Brain microvascular endothelial cell (primary cell): ENCODE results near the gene OMG.
A peak's percentile ranks its signal among the peaks of the same experiment; 100 is the strongest.
"Not testable (repeated sequence)": the region's sequence is repeated elsewhere in the genome, so short reads cannot be mapped to it uniquely, and the experiment has no call there.

Experiments used
- DNase-seq: peaks from one replicate; pipeline ENCODE4 v3.0.0-alpha.2; 2020
- H3K27ac ChIP-seq: fragments of 250-450 bp; sonication (Bioruptor Pico); 2 replicates; pipeline ENCODE4 v1.5.1; 2020; ENCODE audit warnings: mild to moderate bottlenecking, moderate library complexity
- H3K27me3 ChIP-seq: fragments of 250-450 bp; sonication (Bioruptor Pico); replicated peaks from 2 replicates; pipeline ENCODE4 v1.5.1; 2020; ENCODE audit warnings: mild to moderate bottlenecking
- H3K36me3 ChIP-seq: fragments of 250-450 bp; sonication (Bioruptor Pico); replicated peaks from 2 replicates; pipeline ENCODE4 v1.5.1; 2020; ENCODE audit warnings: mild to moderate bottlenecking
- H3K4me3 ChIP-seq: 2 replicates; pipeline ENCODE4 v1.5.1; 2011; ENCODE audit warnings: low read depth, mild to moderate bottlenecking, control low read depth, low read length, moderate library complexity
- CTCF ChIP-seq: IDR thresholded peaks from 2 replicates; pipeline ENCODE4 v1.5.1; 2011; ENCODE audit warnings: low read depth, mild to moderate bottlenecking, moderate library complexity, low read length, control low read depth, inconsistent platforms; ENCODE audit errors: missing control alignments
- in situ Hi-C: cut with HindIII; loops from 2 replicates; pipeline ENCODE4 v1.10.0; 2017; ENCODE audit warnings: low sequenced_read_pairs, low pct_ligation_motif_present

Gene OMG, protein sequence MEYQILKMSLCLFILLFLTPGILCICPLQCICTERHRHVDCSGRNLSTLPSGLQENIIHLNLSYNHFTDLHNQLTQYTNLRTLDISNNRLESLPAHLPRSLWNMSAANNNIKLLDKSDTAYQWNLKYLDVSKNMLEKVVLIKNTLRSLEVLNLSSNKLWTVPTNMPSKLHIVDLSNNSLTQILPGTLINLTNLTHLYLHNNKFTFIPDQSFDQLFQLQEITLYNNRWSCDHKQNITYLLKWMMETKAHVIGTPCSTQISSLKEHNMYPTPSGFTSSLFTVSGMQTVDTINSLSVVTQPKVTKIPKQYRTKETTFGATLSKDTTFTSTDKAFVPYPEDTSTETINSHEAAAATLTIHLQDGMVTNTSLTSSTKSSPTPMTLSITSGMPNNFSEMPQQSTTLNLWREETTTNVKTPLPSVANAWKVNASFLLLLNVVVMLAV

DNA sequence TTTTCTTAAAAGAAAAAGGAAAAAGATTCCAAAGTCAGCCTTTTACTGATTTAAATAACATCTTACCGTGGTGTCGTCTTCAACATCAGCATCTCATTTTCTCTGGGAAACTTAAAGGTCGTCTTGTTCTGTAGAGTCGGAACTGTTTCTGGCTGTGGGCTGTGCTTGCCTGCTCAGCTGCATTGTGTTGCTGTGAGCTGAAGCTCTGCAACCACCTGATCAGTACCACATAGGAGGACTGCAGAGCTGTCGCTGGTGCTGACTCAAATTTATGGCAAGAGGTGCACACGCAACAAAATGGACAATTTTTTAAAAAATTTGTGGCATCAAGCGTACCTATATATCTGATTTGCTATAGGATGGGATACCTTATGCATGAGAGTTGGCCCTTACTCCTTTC, at the start of gene OMG:
TSS of gene OMG (minus strand) at position 150 of the 400 bp plus-strand sequence. CDS start 908 bp downstream, outside the sequence.
- Histone ChIP-seq H3K4me3 (no peak within 1 kb of the TSS), H3K27me3 (no peaks in the 10 kb centered on the region), H3K27ac (no peak within 1 kb of the TSS), H3K36me3 (no peaks in the 10 kb centered on the region)
- no peak for DNase-seq
- in situ Hi-C loops = no loop called here
- TF ChIP-seq CTCF = no peak

- DNase-seq, H3K27me3 ChIP-seq, in situ Hi-C loops, H3K27ac ChIP-seq, H3K4me3 ChIP-seq: not testable (repeated sequence)
- H3K36me3 ChIP-seq = peaks cover 22% of the 10 kb centered on the region
Measured at GRCh38 chr17:31345191-31345747, 48.2 kb upstream of the OMG start.

- no peaks in the 10 kb centered on the region for H3K27me3 ChIP-seq
- TF ChIP-seq CTCF = peak; percentile 16
- in situ Hi-C loops = no loop called here
- H3K27ac ChIP-seq = peak overlapping the region; percentile 24
- peak; percentile 64 for DNase-seq
- peaks cover 17% of the 10 kb centered on the region for H3K36me3 ChIP-seq
- H3K4me3 ChIP-seq = no peak overlapping the region
Measured at GRCh38 chr17:31339906-31340661, 43.0 kb upstream of the OMG start.

- DNase-seq = no peak
- Histone ChIP-seq H3K36me3 (peaks cover 8% of the 10 kb centered on the region), H3K27me3 (no peaks in the 10 kb centered on the region), H3K27ac (no peak overlapping the region), H3K4me3 (no peak overlapping the region)
- TF ChIP-seq CTCF = no peak
- in situ Hi-C loops = no loop called here
Measured at GRCh38 chr17:31329221-31329620, 32.2 kb upstream of the OMG start.

- no peaks in the 10 kb centered on the region for H3K27me3 ChIP-seq
- no peak for TF ChIP-seq CTCF
- H3K4me3 ChIP-seq = no peak overlapping the region
- H3K36me3 ChIP-seq = peaks cover 8% of the 10 kb centered on the region
- in situ Hi-C loops = no loop called here
- peak; percentile 10 for DNase-seq
- H3K27ac ChIP-seq = peak overlapping the region; percentile 51
Measured at GRCh38 chr17:31328160-31328535, 31.1 kb upstream of the OMG start.
